Hepatocyte (in vitro differentiated cells): ENCODE measurements around the gene SLC1A5. TPM values are rescaled to one million over a fixed set of nuclear protein-coding genes. Genes with fewer than 3 reads are reported as not detected.

Experiments used
- DNase-seq: peaks from one replicate; pipeline ENCODE4 v3.0.0-alpha.2; 2016; ENCODE audit warnings: low spot score
- H2AFZ ChIP-seq: fragments of 200-600 bp; sonication (generic); 2 replicates; pipeline ENCODE4 v1.6.0; 2016; ENCODE audit warnings: antibody characterized with exemption, mild to moderate bottlenecking
- H3K27ac ChIP-seq: fragments of 200-600 bp; sonication (generic); 2 replicates; pipeline ENCODE4 v1.5.1; 2016; ENCODE audit warnings: mild to moderate bottlenecking
- H3K27me3 ChIP-seq: fragments of 200-600 bp; sonication (generic); 2 replicates; pipeline ENCODE4 v1.6.1; 2016
- H3K36me3 ChIP-seq: fragments of 200-600 bp; sonication (generic); replicated peaks from 2 replicates; pipeline ENCODE4 v1.5.1; 2016; ENCODE audit warnings: low read depth; ENCODE audit not compliant: insufficient read depth
- H3K4me1 ChIP-seq: fragments of 200-600 bp; sonication (generic); 2 replicates; pipeline ENCODE4 v1.5.1; 2016; ENCODE audit warnings: mild to moderate bottlenecking, moderate library complexity; ENCODE audit not compliant: insufficient read depth
- H3K4me2 ChIP-seq: fragments of 200-600 bp; sonication (generic); 2 replicates; pipeline ENCODE4 v1.6.0; 2016
- H3K4me3 ChIP-seq: fragments of 200-600 bp; sonication (generic); 2 replicates; pipeline ENCODE4 v1.5.1; 2016; ENCODE audit warnings: mild to moderate bottlenecking
- H3K79me2 ChIP-seq: fragments of 200-600 bp; sonication (generic); 2 replicates; pipeline ENCODE4 v1.6.0; 2017; ENCODE audit warnings: mild to moderate bottlenecking
- H3K9me2 ChIP-seq: fragments of 200-600 bp; sonication (generic); replicated peaks from 2 replicates; pipeline ENCODE4 v1.6.0; 2017; ENCODE audit warnings: mild to moderate bottlenecking; ENCODE audit not compliant: insufficient read depth
- H3K9me3 ChIP-seq: fragments of 200-600 bp; sonication (generic); 2 replicates; pipeline ENCODE4 v1.5.1; 2016; ENCODE audit warnings: low read depth, mild to moderate bottlenecking
- H4K20me1 ChIP-seq: fragments of 200-600 bp; sonication (generic); 2 replicates; pipeline ENCODE4 v1.6.0; 2016; ENCODE audit warnings: mild to moderate bottlenecking; ENCODE audit not compliant: insufficient read depth, poor library complexity, severe bottlenecking
- CTCF ChIP-seq: fragments of 200-600 bp; sonication (generic); IDR thresholded peaks from 2 replicates; pipeline ENCODE4 v1.5.1; 2016; ENCODE audit warnings: antibody characterized with exemption, mild to moderate bottlenecking; ENCODE audit not compliant: poor library complexity
- EZH2 ChIP-seq: fragments of 200-600 bp; sonication (generic); IDR thresholded peaks from 2 replicates; pipeline ENCODE4 v1.6.1; 2016; ENCODE audit warnings: antibody characterized with exemption, mild to moderate bottlenecking, borderline replicate concordance
- EZH2phosphoT487 ChIP-seq: fragments of 200-600 bp; sonication (generic); IDR thresholded peaks from one replicate; pipeline ENCODE4 v1.6.1; 2018; ENCODE audit warnings: antibody characterized with exemption, mild to moderate bottlenecking, low read depth, moderate library complexity; ENCODE audit not compliant: unreplicated experiment, severe bottlenecking
- WGBS: methylation state at CpG from one replicate; pipeline ENCODE4 v1.1.6; 2016; ENCODE audit warnings: low lambda C conversion rate; ENCODE audit errors: missing lambda C conversion rate; 5-methylcytosine and 5-hydroxymethylcytosine counted together
- polyA plus RNA-seq: library from polyadenylated mRNA; unstranded; fragments of >200 nt; fragmentation: Nextera tagmentation; extraction: Ambion mirVana; gene quantifications from 2 replicates; pipeline ENCODE4 v1.2.1, GENCODE V29; 2016
- total RNA-seq: library from RNA; depleted of rRNA; stranded (reverse); fragments of >200 nt; gene quantifications from 2 replicates; pipeline ENCODE4 v1.2.3, GENCODE V29; 2014

The SLC1A5 gene
- total and polyA plus RNA-seq, 2 experiments from 2014 or later, result 87.9 to 171 TPM

GRCh38 chr19:46732172-46732938 is 56.0 kb downstream of the SLC1A5 start:
- H3K4me3 ChIP-seq, result no peak overlapping the region
- no peak for DNase-seq
- peaks cover 29% of the 10 kb centered on the region for H4K20me1 ChIP-seq
- 91% methylated on average over 25 of the region's 28 CpGs for WGBS
- H2AFZ ChIP-seq, result no peak overlapping the region
- H3K79me2 ChIP-seq, result peaks cover 34% of the 10 kb centered on the region
- no peaks in the 10 kb centered on the region for H3K36me3 ChIP-seq
- H3K27me3 ChIP-seq, result no peaks in the 10 kb centered on the region
- no peaks in the 10 kb centered on the region for H3K9me2 ChIP-seq
- TF ChIP-seq EZH2 (no peak), CTCF (no peak), EZH2phosphoT487 (no peak)
- H3K9me3 ChIP-seq, result no peaks in the 10 kb centered on the region
- no peak overlapping the region for H3K27ac ChIP-seq
- H3K4me2 ChIP-seq, result no peak overlapping the region
- no peaks in the 10 kb centered on the region for H3K4me1 ChIP-seq

- Histone ChIP-seq H3K9me3 (no peaks in the 10 kb centered on the region), H2AFZ (no peak overlapping the region), H3K27ac (no peak overlapping the region), H3K4me1 (no peaks in the 10 kb centered on the region), H4K20me1 (peaks cover 25% of the 10 kb centered on the region), H3K27me3 (no peaks in the 10 kb centered on the region), H3K79me2 (peaks cover 33% of the 10 kb centered on the region), H3K9me2 (no peaks in the 10 kb centered on the region), H3K36me3 (no peaks in the 10 kb centered on the region), H3K4me2 (no peak overlapping the region), H3K4me3 (no peak overlapping the region)
- DNase-seq, result no peak
- TF ChIP-seq EZH2phosphoT487 (no peak), EZH2 (no peak), CTCF (no peak)
- WGBS, result 84% methylated on average over 14 of the region's 14 CpGs
Measured at GRCh38 chr19:46731584-46731983, 56.8 kb downstream of the SLC1A5 start.

- TF ChIP-seq EZH2 (no peak), EZH2phosphoT487 (no peak), CTCF (no peak)
- Histone ChIP-seq H3K4me1 (no peaks in the 10 kb centered on the region), H3K36me3 (no peaks in the 10 kb centered on the region), H3K9me2 (no peaks in the 10 kb centered on the region), H4K20me1 (peaks cover 24% of the 10 kb centered on the region), H3K27ac (no peak overlapping the region), H2AFZ (no peak overlapping the region), H3K27me3 (no peaks in the 10 kb centered on the region), H3K79me2 (peaks cover 30% of the 10 kb centered on the region), H3K4me3 (no peak overlapping the region), H3K9me3 (no peaks in the 10 kb centered on the region), H3K4me2 (no peak overlapping the region)
- no peak for DNase-seq
- 80% methylated on average over 14 of the region's 14 CpGs for WGBS
Measured at GRCh38 chr19:46731007-46731501, 57.3 kb downstream of the SLC1A5 start.
